GM18520 (cell line): ENCODE data around the gene ISG20L2.

Source experiments
- ATAC-seq: cut with Tn5 transposase; IDR thresholded peaks from one replicate; pipeline ENCODE4 v1.9.1; 2021; ENCODE audit not compliant: unreplicated experiment

ISG20L2 gene

GRCh38 chr1:156707417-156708217 is 20.9 kb downstream of the ISG20L2 start:
- no peak for ATAC-seq

DNA sequence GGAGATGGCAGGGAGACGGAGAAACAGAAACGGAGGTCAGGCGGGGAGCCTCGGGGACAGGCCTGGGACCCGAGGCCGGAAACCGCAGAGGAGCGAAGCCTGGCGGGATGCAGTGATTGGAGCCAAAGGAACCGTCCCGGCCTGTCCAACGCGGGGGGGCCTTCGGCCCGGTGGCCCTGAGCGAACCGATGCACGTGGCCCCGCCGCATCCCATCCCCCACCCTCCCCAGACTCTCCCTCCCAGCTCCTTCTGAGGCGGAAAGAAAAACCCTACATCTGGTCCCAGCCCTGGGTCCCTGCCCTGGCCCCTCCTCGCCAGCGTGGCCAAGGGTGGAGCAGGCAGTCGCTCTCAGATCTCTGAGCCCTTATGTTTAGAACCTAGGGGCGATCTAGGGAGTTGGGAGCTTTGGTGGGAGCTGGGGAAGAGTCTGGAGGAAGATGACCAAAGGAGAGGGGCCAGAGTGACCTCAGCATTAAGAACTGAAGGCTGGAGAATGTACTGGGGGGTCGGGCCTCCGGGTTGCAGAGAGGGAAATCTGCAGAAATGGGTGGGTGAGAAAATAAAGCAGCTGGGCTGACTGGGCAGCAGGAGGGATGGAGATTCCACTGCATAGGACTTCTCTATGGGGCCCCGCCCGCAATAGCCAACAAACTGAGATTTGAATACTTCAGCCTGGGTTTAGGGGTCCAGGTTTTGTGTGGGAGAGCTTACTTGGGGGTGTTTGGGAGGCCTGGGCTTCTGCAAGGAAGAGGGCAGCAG is 21.7 kb downstream of the ISG20L2 start:
- ATAC-seq: no peak

- no peak for ATAC-seq
Measured at GRCh38 chr1:156705918-156706656, 22.5 kb downstream of the ISG20L2 start.

DNA sequence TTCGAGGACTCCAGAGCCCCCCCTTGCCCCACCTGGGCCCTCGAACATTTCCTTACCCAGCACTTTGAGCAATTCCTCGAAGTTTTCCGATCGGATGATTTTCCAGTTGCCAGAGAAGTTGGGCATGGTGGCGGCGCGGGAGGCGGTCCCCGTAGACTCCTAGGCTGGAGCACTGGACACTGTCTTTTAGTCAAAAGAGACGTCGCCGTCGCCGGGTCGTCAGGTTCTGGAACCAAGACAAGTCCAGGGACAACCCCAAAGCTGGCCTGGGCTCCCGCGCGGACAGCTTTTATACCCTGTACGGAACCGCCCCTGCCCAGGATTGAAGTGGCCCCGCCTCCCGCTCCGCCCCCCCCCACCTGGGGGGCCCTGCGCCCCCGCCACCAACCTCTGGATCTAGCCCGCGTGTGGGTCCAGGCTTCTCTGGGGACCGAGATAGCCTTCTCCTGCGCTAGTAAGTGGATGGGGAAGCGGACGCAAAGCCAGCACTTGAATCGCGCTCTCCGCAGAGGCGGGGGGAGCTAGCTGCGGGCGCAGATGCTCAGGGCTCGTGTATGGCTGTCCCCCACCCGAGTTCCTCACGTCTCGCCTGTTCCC is 23.1 kb downstream of the ISG20L2 start, which contains the start of gene CRABP2:
CRABP2 (minus strand) TSS at position 263 of the 597 bp plus-strand sequence; CDS start at position 126, 137 bp downstream.
- ATAC-seq: no peak

DNA sequence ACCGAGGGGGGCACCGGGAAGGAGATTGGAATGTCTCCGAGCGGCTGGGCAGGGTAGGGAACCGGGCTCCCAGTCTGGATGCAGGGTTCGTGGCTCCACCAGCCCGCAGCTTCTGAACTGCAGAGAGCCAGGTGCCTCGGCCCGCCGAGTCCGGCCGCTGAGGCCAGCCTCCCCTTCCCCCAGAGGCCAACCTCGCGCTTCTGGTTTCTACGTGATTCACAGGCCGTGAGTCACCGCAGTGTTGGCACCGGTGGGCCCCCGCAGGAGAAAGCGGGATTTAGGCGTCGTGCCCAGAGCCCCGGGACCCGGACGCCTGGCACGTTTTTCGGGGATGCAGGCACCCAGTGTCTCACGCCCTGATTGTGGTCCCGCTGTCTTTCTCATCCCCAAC is 23.6 kb downstream of the ISG20L2 start:
- ATAC-seq: no peak

GRCh38 chr1:156704166-156704711 is 24.3 kb downstream of the ISG20L2 start:
- no peak for ATAC-seq

DNA sequence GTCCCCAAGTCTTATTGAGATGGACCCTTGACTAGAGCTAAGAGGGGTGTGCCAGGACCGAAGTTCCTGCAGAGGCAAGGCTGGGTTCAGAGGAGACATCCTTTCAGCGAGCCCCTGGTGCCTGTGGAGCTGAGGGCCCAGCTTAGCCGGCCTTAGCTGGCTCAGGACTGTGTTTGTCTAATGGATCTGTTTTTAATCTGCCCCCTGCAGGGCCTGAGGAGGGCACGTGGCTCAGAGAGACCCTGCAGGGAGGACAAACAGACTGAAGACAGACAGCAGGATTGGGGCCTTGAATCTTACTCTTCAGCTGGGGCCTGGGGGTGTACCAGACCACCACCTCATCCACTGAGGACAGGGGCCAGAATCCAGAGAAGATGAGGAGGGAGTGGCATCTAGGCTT is 24.8 kb downstream of the ISG20L2 start:
- no peak for ATAC-seq

DNA sequence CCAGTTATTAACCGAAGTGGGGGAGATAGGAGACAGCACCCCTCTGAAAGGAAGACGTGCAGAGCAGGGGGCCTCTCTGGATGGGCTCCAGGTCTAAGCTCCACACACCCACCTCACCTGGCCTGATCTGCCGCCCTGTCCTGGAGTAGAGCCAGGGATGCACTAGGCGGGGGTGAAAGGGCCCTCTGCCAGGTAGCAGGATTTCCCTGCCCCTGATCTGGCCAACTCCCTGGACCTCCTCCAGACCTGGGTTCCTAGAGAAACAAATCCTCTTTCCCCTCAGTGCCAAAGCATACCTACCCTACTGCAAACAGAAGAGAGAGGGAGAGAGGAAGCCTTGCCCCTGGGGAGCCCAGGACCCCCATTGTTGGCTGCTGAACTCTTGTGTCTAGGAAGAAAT is 25.2 kb downstream of the ISG20L2 start:
- no peak for ATAC-seq

DNA sequence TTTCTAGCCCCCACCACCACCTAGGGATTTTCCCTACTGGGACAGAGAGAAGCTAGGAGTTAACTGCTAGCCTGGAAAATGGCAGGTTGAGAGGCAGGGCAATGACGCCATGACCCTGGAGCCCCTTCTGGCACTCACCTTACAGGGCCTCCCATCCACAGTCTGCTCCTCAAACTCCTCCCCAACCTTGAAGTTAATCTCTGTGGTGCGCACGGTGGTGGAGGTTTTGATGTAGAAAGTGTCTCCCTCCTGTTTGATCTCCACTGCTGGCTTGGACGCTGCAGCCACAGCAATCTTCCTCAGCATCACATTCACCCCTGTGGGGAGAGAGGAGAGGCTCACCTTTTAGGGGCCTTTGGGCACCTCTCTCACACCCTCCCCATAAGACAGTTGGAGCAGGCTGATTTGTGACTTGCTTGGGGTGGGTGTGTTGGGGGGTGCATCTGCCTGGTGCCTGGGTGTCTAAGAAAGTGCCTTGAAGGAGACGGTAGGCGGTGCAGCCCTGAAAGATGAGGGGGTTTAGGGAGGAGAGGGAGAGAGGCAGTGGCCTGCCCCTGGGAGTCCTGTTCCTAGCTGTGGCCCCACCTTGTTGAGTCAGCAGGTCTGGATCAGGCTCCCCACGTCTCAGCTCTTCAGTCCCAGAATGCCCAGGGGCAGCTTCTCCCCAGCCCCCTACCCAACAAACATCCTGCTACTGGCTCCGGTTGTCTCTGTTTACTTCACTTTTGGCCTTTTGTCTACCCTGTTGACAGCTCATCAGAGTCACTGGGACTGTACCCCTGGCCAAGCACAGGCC is 27.6 kb downstream of the ISG20L2 start:
- ATAC-seq: no peak

GRCh38 chr1:156698995-156699394 is 29.6 kb downstream of the ISG20L2 start:
- ATAC-seq: no peak

GRCh38 chr1:156697481-156697880 is 31.1 kb downstream of the ISG20L2 start:
- no peak for ATAC-seq

DNA sequence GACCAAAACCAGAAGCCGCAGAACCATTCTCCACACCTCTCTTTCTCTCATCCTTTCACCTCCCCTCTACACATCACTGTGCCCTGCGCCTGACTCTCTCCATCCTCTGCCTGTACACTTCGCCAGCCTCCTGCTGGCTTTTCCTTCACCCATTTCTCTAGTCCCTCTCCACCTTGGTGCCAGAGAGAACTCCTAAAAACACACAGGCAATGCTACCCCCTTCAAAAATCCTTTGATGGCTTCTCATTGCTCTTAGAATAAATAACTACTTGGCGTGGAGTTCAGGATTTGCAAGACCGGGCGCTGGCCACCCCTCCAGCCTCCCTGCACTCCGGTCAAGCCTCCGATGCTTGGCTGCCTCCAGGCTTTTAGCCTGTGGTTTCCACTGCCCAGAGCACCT is 31.8 kb downstream of the ISG20L2 start:
- no peak for ATAC-seq

GRCh38 chr1:156694690-156694962 is 33.9 kb downstream of the ISG20L2 start:
- no peak for ATAC-seq

DNA sequence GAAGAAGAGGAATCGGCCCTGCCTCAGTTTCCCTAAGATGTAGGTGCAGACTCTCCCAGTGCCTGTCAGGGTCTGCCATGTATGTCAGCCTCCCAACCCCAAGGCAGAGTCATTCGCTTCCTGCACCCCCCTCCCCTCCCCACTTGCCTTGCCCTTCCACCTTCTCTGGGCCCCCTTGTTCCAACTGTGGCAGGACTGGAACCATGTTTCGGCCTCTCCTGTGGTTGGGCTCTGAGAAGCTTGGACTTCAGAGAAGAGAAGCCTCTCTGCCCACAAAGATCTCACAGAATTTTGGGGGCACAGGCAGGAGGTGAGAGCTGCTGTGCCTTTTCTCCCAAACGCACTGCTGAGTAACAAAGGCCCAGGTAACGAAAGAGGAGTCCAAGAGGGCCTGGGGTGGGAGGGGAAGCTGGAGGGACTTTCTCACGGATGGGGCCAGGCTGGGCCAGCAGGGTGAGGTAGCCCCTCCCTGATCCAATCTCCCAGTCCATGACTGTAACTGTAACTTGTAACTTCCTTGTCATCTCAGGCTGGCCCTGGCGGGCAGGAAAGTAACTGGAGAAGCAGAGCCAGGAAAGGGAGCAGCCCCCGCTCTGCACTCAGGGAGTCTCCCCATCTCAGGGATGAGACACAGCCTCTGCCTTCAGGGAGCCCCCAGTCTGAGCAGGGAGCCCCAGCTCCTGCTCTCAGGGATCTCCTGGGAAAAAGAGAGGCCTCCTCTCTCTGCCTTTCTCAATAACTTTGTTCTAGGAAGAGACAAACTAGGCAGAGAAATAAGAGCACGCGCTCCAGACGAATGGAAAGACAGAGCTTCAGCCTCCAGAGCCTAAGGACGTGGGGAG is 34.5 kb downstream of the ISG20L2 start:
- no peak for ATAC-seq

GRCh38 chr1:156692925-156693847 is 35.4 kb downstream of the ISG20L2 start:
- ATAC-seq: no peak

DNA sequence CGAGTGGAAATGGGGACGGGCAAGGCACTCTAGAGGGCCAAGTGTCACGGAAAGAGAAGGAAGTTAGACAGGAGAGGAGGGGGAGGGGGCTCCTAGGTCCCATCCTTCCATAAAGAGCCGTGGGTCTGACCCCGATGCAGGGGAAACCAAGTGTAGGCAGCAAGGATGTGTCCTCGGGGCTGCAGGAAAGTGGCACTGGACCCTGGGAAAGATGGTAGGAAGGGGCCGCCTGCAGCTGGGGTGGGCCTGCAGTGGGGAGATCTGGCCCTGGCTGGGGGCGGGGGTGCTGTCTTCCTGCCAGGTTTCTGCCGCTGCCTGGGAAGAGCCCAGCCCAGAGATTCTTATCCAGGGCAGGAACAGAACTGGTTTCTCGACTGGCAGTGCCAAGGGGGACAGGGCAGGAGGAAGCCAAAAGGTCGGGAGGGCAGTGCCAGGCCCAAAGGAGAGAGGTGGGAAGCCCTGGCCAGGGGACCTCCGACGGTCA is 36.1 kb downstream of the ISG20L2 start:
- ATAC-seq: no peak

GRCh38 chr1:156691665-156692440 is 36.7 kb downstream of the ISG20L2 start:
- ATAC-seq: no peak
